HepG2 (cell line): ENCODE data around the gene SLC9A5. TPM values are rescaled to one million over a fixed set of nuclear protein-coding genes. Genes with fewer than 3 reads are reported as not detected.
A peak's percentile ranks its signal among the peaks of the same experiment; 100 is the strongest.

Experiments used
- ATAC-seq: fragments of 200-7000 bp; cut with Tn5 transposase; 3 replicates; pipeline ENCODE4 v1.9.1; 2020; ENCODE audit warnings: mild to moderate bottlenecking, moderate library complexity
- BruUV-seq: library from RNA; stranded (reverse); fragments of 400-500 nt; replicated peaks from 2 replicates; lab custom pipeline; 2021; lab: Mats Ljungman, UMichigan
- CTCF ChIA-PET: fragments of 300-600 bp; formaldehyde crosslinking; extraction: SDS; loops from one replicate; lab custom pipeline; 2021; ENCODE audit warnings: low total read pairs, inconsistent platforms, low intra/inter-chr PET ratio; lab: Yijun Ruan, JAX
- POLR2A ChIA-PET: fragments of 350-600 bp; sonication (Branson Sonifier 250); formaldehyde crosslinking; loops from one replicate; lab custom pipeline; 2020; ENCODE audit warnings: antibody characterized with exemption, inconsistent platforms; lab: Yijun Ruan, JAX
- DNase-seq: peaks from one replicate; pipeline ENCODE4 v3.0.0-alpha.2; 2015; ENCODE audit warnings: low spot score
- FAIRE-seq: peaks from 3 replicates; lab custom pipeline; 2011; peaks lifted over from hg19 to GRCh38; lab: Jason Lieb, UNC
- H2AFZ ChIP-seq: one replicate; pipeline ENCODE4 v1.6.1; 2011; ENCODE audit warnings: low read length, inconsistent platforms
- H3K27ac ChIP-seq: fragments of 300-600 bp; 3 replicates; pipeline ENCODE4 v1.8.0; 2011; ENCODE audit warnings: mixed run types, mild to moderate bottlenecking, mixed read lengths, low read length, inconsistent platforms; ENCODE audit not compliant: insufficient read depth; ENCODE audit errors: extremely low read length
- H3K27me3 ChIP-seq, 2 experiments: fragments of 200-600 bp in 1 of 2; 2 replicates in 1 of 2; 3 replicates in 1 of 2; pipeline versions ENCODE4 v1.6.0 to v1.8.0; 2011; ENCODE audit warnings: low read length in 2 of 2, mild to moderate bottlenecking in 2 of 2, moderate library complexity in 2 of 2, inconsistent platforms in 1 of 2; ENCODE audit not compliant: insufficient read depth in 2 of 2, control insufficient read depth in 1 of 2
- H3K36me3 ChIP-seq, 2 experiments: fragments of 200-600 bp in 1 of 2; replicated peaks in 1 of 2; 2 replicates in 1 of 2; 3 replicates in 1 of 2; pipeline versions ENCODE4 v1.5.1 to v1.8.0; 2011; ENCODE audit warnings: low read length in 2 of 2, inconsistent platforms in 1 of 2; ENCODE audit not compliant: insufficient read depth in 2 of 2, control insufficient read depth in 1 of 2
- H3K4me1 ChIP-seq: 2 replicates; pipeline ENCODE4 v1.5.1; 2012; ENCODE audit warnings: low read length, inconsistent platforms; ENCODE audit not compliant: insufficient read depth
- H3K4me2 ChIP-seq: 2 replicates; pipeline ENCODE4 v1.6.0; 2011; ENCODE audit warnings: low read depth, low read length, inconsistent platforms
- H3K4me3 ChIP-seq, 3 experiments: fragments of 200-600 bp in 1 of 3; sonication (generic), shearing (Covaris generic) in 1 of 3; replicated peaks in 1 of 3; 2 replicates each; pipeline ENCODE4 v1.5.1; 2011 to 2016; ENCODE audit warnings: low read length in 3 of 3, inconsistent platforms in 2 of 3, low read depth in 2 of 3, mild to moderate bottlenecking in 2 of 3, control low read depth in 1 of 3, mixed read lengths in 1 of 3; ENCODE audit not compliant: insufficient read depth in 1 of 3
- H3K79me2 ChIP-seq: one replicate; pipeline ENCODE4 v1.6.1; 2011; ENCODE audit warnings: low read length, inconsistent platforms; ENCODE audit not compliant: insufficient read depth
- H3K9ac ChIP-seq: 2 replicates; pipeline ENCODE4 v1.6.0; 2011; ENCODE audit warnings: mild to moderate bottlenecking, low read depth, low read length, inconsistent platforms; ENCODE audit not compliant: insufficient read depth
- H3K9me3 ChIP-seq: 2 replicates; pipeline ENCODE4 v1.5.1; 2012; ENCODE audit warnings: mild to moderate bottlenecking, low read length
- H4K20me1 ChIP-seq: 2 replicates; pipeline ENCODE4 v1.6.0; 2011; ENCODE audit warnings: inconsistent platforms, mild to moderate bottlenecking, low read length, moderate library complexity; ENCODE audit not compliant: insufficient read depth
- GATAD2A ChIP-seq: IDR thresholded peaks from 2 replicates; pipeline ENCODE4 v1.6.1; 2016
- KDM4B ChIP-seq: sonication (generic); formaldehyde crosslinking; IDR thresholded peaks from 2 replicates; pipeline ENCODE4 v1.4.0; 2020; ENCODE audit warnings: missing genetic modification reagents
- MAZ ChIP-seq, 2 experiments: sonication (generic) in 1 of 2; formaldehyde crosslinking in 1 of 2; IDR thresholded peaks; 2 replicates each; pipeline versions ENCODE4 v1.5.0 to v1.6.1; 2012 to 2020; ENCODE audit warnings: low read depth in 2 of 2, mild to moderate bottlenecking in 2 of 2, borderline replicate concordance in 1 of 2, improper control_type of control experiment in 1 of 2, low read length in 1 of 2, missing genetic modification reagents in 1 of 2, moderate library complexity in 1 of 2
- SMC3 ChIP-seq: IDR thresholded peaks from 2 replicates; pipeline ENCODE4 v1.6.1; 2011; ENCODE audit warnings: low read length, improper control_type of control experiment
- ZMYM2 ChIP-seq: sonication (generic); formaldehyde crosslinking; IDR thresholded peaks from 2 replicates; pipeline ENCODE4 v1.8.0; 2022; ENCODE audit warnings: mild to moderate bottlenecking, missing genetic modification reagents
- WGBS: methylation state at CpG from one replicate; pipeline ENCODE4 v1.1.6; 2017; ENCODE audit warnings: low lambda C conversion rate; 5-methylcytosine and 5-hydroxymethylcytosine counted together
- in situ Hi-C: cut with HindIII; loops from 2 replicates; pipeline ENCODE4 v1.10.0; 2017; ENCODE audit warnings: low pct_unique_long_range_greater_than_20kb; ENCODE audit not compliant: extremely low pct_ligation_motif_present
- intact Hi-C: fragments of 100-400 bp; cut with micrococcal nuclease; formaldehyde crosslinking; loops from one replicate; pipeline ENCODE4 v1.10.0; 2022; ENCODE audit not compliant: unreplicated experiment
- polyA plus RNA-seq, 8 experiments: library from polyadenylated mRNA; depleted of rRNA in 3 of 8; stranded (reverse) in 7 of 8; unstranded in 1 of 8; fragments of >200 nt; fragmentation: Illumina TruSeq in 4 of 8; extraction: Trizol in 4 of 8; gene quantifications; 2 replicates each; pipeline versions ENCODE4 v1.2.1 to v1.2.3, GENCODE V29; 2011 to 2016; ENCODE audit warnings: low read depth in 4 of 8, missing spikeins in 1 of 8, mixed read lengths in 1 of 8; ENCODE audit not compliant: insufficient read depth in 1 of 8
- total RNA-seq, 5 experiments: library from RNA; depleted of rRNA; stranded (reverse); fragments of >200 nt; fragmentation: Illumina TruSeq; extraction: Trizol; gene quantifications; 2 replicates each; pipeline ENCODE4 v1.2.3, GENCODE V29; 2016; ENCODE audit warnings: low read depth in 1 of 5
- TF ChIP-seq, protein P1 (sequence below): sonication (generic); formaldehyde crosslinking; conservative IDR thresholded peaks from 2 replicates; pipeline ENCODE4 v1.4.0; 2020; ENCODE audit warnings: missing genetic modification reagents
- TF ChIP-seq, protein P2 (sequence below): sonication (generic); formaldehyde crosslinking; IDR thresholded peaks from 2 replicates; pipeline ENCODE4 v1.5.0; 2020; ENCODE audit warnings: mild to moderate bottlenecking, missing genetic modification reagents, moderate library complexity

Gene SLC9A5
- total and polyA plus RNA-seq, 2 of the 13 experiments (the other 11 are each of a cell fraction or from before 2014, with no cell fraction given), result 0.58 to 1.4 TPM

DNA sequence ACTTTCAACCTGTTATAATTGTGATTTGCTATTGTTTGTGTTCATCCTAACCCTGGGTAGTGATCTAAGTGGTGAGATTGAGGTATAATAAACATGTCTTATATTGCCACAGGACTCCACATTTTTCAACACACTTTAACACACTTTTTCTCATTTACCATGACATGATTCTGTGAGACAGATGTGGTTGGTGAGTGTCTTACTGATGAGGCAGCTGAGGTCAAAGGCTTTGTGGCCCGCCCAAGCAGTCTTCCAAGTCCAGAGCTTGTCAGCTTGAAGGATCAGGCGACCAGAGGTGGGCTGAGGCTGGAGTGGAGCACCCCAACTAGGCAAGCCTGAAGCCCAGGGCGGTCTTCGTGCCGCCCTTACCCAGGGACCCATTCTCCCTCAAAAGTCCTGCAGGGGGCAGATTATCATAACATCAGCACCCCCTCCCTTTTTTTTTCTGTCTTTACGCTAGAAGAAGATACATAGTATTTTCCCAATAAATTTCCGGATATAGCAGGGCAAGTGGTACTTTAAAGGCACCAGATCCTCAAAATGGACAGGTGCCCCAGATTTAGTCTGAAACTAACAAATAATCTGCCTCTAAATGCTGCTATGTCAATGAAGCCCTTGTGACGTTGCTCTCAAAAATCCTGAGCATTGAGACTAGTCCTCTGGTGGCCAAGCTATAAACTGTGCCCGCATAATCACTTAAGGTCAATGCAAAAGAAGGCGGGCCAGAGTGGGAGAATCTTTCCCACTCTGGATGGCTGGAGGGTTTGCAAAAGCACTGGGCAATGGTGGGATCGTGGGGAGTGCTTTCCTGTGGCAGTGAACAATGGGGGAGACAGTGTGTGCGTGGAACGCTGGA is 56.7 kb downstream of the SLC9A5 start:
- no peak overlapping the region for H3K27ac ChIP-seq
- ATAC-seq, result peak; percentile 25; the same call in 1 of the 3 replicates

More for the DNA sequence above, 56.7 kb downstream of the SLC9A5 start:
- DNase-seq (no peak), FAIRE-seq (no peak)
- Histone ChIP-seq H3K79me2 (no peaks in the 10 kb centered on the region), H3K4me2 (no peak overlapping the region), H3K9me3 (no peaks in the 10 kb centered on the region), H3K9ac (no peak overlapping the region), H3K4me3 (no peak overlapping the region), H3K36me3 (no peaks in the 10 kb centered on the region), H3K4me1 (0 out of 2 replicates have a peak, but pooled peaks cover 5% of the 10 kb centered on the region), H3K27me3 (peaks cover 4 to 43% of the 10 kb centered on the region in 2 experiments; a peak in 3 of 5 replicates), H4K20me1 (no peaks in the 10 kb centered on the region), H2AFZ (no peak overlapping the region)
- 49% methylated on average over 13 of the region's 13 CpGs for WGBS
- ChIA-PET CTCF (no interaction called here), POLR2A (interaction anchor here (0.6 kb wide), 1 partner anchor 463 kb away, joined by 3 read pairs; no protein-coding TSS in a partner anchor)
- TF ChIP-seq MAZ (IDR thresholded peaks at IDR 0.05; ENCODE audit: borderline replicate concordance, low read depth, low read length), result no peak
- no peak for TF ChIP-seq MAZ (CRISPR knock-in tag; IDR thresholded peaks at IDR 0.05; ENCODE audit: low read depth)
- TF ChIP-seq, protein P1, sequence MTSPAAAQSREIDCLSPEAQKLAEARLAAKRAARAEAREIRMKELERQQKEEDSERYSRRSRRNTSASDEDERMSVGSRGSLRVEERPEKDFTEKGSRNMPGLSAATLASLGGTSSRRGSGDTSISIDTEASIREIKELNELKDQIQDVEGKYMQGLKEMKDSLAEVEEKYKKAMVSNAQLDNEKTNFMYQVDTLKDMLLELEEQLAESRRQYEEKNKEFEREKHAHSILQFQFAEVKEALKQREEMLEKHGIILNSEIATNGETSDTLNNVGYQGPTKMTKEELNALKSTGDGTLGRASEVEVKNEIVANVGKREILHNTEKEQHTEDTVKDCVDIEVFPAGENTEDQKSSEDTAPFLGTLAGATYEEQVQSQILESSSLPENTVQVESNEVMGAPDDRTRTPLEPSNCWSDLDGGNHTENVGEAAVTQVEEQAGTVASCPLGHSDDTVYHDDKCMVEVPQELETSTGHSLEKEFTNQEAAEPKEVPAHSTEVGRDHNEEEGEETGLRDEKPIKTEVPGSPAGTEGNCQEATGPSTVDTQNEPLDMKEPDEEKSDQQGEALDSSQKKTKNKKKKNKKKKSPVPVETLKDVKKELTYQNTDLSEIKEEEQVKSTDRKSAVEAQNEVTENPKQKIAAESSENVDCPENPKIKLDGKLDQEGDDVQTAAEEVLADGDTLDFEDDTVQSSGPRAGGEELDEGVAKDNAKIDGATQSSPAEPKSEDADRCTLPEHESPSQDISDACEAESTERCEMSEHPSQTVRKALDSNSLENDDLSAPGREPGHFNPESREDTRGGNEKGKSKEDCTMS (CRISPR knock-in tag), result no peak
- no peak for TF ChIP-seq ZMYM2 (CRISPR knock-in tag)
- TF ChIP-seq KDM4B (CRISPR knock-in tag), result no peak
- TF ChIP-seq GATAD2A (CRISPR knock-in tag), result no peak
- no peak for TF ChIP-seq SMC3
- TF ChIP-seq, protein P2, sequence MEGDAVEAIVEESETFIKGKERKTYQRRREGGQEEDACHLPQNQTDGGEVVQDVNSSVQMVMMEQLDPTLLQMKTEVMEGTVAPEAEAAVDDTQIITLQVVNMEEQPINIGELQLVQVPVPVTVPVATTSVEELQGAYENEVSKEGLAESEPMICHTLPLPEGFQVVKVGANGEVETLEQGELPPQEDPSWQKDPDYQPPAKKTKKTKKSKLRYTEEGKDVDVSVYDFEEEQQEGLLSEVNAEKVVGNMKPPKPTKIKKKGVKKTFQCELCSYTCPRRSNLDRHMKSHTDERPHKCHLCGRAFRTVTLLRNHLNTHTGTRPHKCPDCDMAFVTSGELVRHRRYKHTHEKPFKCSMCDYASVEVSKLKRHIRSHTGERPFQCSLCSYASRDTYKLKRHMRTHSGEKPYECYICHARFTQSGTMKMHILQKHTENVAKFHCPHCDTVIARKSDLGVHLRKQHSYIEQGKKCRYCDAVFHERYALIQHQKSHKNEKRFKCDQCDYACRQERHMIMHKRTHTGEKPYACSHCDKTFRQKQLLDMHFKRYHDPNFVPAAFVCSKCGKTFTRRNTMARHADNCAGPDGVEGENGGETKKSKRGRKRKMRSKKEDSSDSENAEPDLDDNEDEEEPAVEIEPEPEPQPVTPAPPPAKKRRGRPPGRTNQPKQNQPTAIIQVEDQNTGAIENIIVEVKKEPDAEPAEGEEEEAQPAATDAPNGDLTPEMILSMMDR, result peak; percentile 27
- intact Hi-C loops, result no loop called here
- in situ Hi-C loops, result no loop called here
- no TSS peak for BruUV-seq
